CD14-positive monocyte (primary cell): ENCODE data around the gene FUNDC1. TPM values are rescaled to one million over a fixed set of nuclear protein-coding genes. Genes with fewer than 3 reads are reported as not detected.

Experiments used
- DNase-seq, 3 donors: peaks; one replicate each; pipeline ENCODE4 v3.0.0-alpha.2; 2011 to 2022
- H2AFZ ChIP-seq: 2 replicates; pipeline ENCODE4 v1.6.0; 2012; ENCODE audit warnings: mild to moderate bottlenecking, low read depth, low read length, inconsistent platforms; ENCODE audit not compliant: insufficient read depth, poor library complexity, severe bottlenecking
- H3K27ac ChIP-seq, 2 donors: 1 replicate in 1 of 2; 2 replicates in 1 of 2; pipeline ENCODE4 v1.5.1; 2012 to 2013; ENCODE audit warnings: low read length in 2 of 2, control low read depth in 1 of 2, inconsistent platforms in 1 of 2, low read depth in 1 of 2, mild to moderate bottlenecking in 1 of 2
- H3K27me3 ChIP-seq, 2 donors: one replicate each; pipeline versions ENCODE4 v1.6.0 to v1.6.1; 2011 to 2013; ENCODE audit warnings: low read length in 2 of 2; ENCODE audit not compliant: control insufficient read depth in 2 of 2, insufficient read depth in 2 of 2
- H3K36me3 ChIP-seq, 2 donors: replicated peaks in 1 of 2; 1 replicate in 1 of 2; 2 replicates in 1 of 2; pipeline versions ENCODE4 v1.5.1 to v1.6.1; 2012 to 2013; ENCODE audit warnings: low read length in 2 of 2, control low read depth in 1 of 2, inconsistent platforms in 1 of 2, mild to moderate bottlenecking in 1 of 2; ENCODE audit not compliant: insufficient read depth in 2 of 2, control insufficient read depth in 1 of 2
- H3K4me1 ChIP-seq, 2 donors: 1 replicate in 1 of 2; 2 replicates in 1 of 2; pipeline versions ENCODE4 v1.5.1 to v1.6.1; 2012 to 2013; ENCODE audit warnings: low read length in 2 of 2, control low read depth in 1 of 2, inconsistent platforms in 1 of 2, mild to moderate bottlenecking in 1 of 2, moderate library complexity in 1 of 2; ENCODE audit not compliant: insufficient read depth in 2 of 2, control insufficient read depth in 1 of 2
- H3K4me2 ChIP-seq: replicated peaks from 2 replicates; pipeline ENCODE3; 2012; ENCODE audit warnings: low read length, moderate library complexity, mild to moderate bottlenecking; ENCODE audit not compliant: poor library complexity, severe bottlenecking; ENCODE audit errors: extremely low read depth
- H3K4me3 ChIP-seq, 3 experiments: fragments of 200-600 bp in 1 of 3; sonication (generic) in 1 of 3; replicated peaks in 1 of 3; 1 replicate in 2 of 3; 2 replicates in 1 of 3; pipeline ENCODE4 v1.5.1; 2011 to 2013; ENCODE audit warnings: low read length in 3 of 3, mild to moderate bottlenecking in 3 of 3, control low read depth in 2 of 3, low read depth in 2 of 3, inconsistent platforms in 1 of 3, moderate library complexity in 1 of 3
- H3K79me2 ChIP-seq: 2 replicates; pipeline ENCODE4 v1.6.0; 2012; ENCODE audit warnings: mild to moderate bottlenecking, control low read depth, inconsistent platforms, low read length, moderate library complexity; ENCODE audit not compliant: insufficient read depth
- H3K9ac ChIP-seq: 2 replicates; pipeline ENCODE4 v1.6.0; 2017; ENCODE audit warnings: low read length, mild to moderate bottlenecking; ENCODE audit not compliant: insufficient read depth, poor library complexity, severe bottlenecking
- H3K9me3 ChIP-seq, 2 donors: replicated peaks in 1 of 2; 1 replicate in 1 of 2; 2 replicates in 1 of 2; pipeline versions ENCODE4 v1.5.1 to v1.6.1; 2012 to 2013; ENCODE audit warnings: low read length in 2 of 2, control low read depth in 1 of 2; ENCODE audit not compliant: control insufficient read depth in 1 of 2, insufficient read depth in 1 of 2
- H4K20me1 ChIP-seq: 2 replicates; pipeline ENCODE4 v1.6.0; 2012; ENCODE audit warnings: mild to moderate bottlenecking, low read length, control low read depth, moderate library complexity; ENCODE audit not compliant: insufficient read depth
- H3K27ac Mint-ChIP-seq, 7 donors: one replicate each; pipeline ENCODE4 v1.8.0; 2020; ENCODE audit warnings: mild to moderate bottlenecking in 7 of 7, mixed read lengths in 7 of 7, moderate library complexity in 6 of 7, inconsistent platforms in 2 of 7
- H3K27me3 Mint-ChIP-seq, 3 donors: one replicate each; pipeline ENCODE4 v1.8.0; 2021 to 2022; ENCODE audit warnings: low read depth in 3 of 3, mild to moderate bottlenecking in 3 of 3, mixed read lengths in 3 of 3, moderate library complexity in 3 of 3, inconsistent platforms in 1 of 3
- H3K36me3 Mint-ChIP-seq, 2 donors: one replicate each; pipeline ENCODE4 v1.8.0; 2020; ENCODE audit warnings: mixed read lengths in 2 of 2, inconsistent platforms in 1 of 2, mild to moderate bottlenecking in 1 of 2
- H3K4me1 Mint-ChIP-seq: one replicate; pipeline ENCODE4 v1.8.0; 2020; ENCODE audit warnings: mild to moderate bottlenecking, mixed read lengths
- H3K4me3 Mint-ChIP-seq, 2 donors: one replicate each; pipeline ENCODE4 v1.8.0; 2020; ENCODE audit warnings: mild to moderate bottlenecking in 2 of 2, mixed read lengths in 2 of 2, moderate library complexity in 1 of 2
- H3K9me3 Mint-ChIP-seq, 7 donors: one replicate each; pipeline ENCODE4 v1.8.0; 2020 to 2022; ENCODE audit warnings: mixed read lengths in 7 of 7, mild to moderate bottlenecking in 6 of 7, moderate library complexity in 6 of 7, inconsistent platforms in 2 of 7
- CTCF ChIP-seq: fragments of 200-600 bp; IDR thresholded peaks from one replicate; pipeline ENCODE4 v1.8.0; 2022; ENCODE audit warnings: antibody characterized with exemption, mild to moderate bottlenecking
- WGBS: methylation state at CpG from one replicate; pipeline ENCODE4 v1.1.5; 2013; ENCODE audit warnings: missing lambda C conversion rate; ENCODE audit not compliant: insufficient coverage; 5-methylcytosine and 5-hydroxymethylcytosine counted together
- intact Hi-C, 2 donors: fragments of 100-400 bp; cut with micrococcal nuclease; formaldehyde crosslinking; loops; one replicate each; pipeline versions ENCODE4 v1.15.0 to v1.15.1; 2023
- polyA plus RNA-seq, 3 donors: library from polyadenylated mRNA; depleted of rRNA in 1 of 3; unstranded in 2 of 3; stranded (reverse) in 1 of 3; fragments of 300-500 nt in 2 of 3; fragments of >200 nt in 1 of 3; fragmentation: Illumina TruSeq in 2 of 3; gene quantifications; 1 replicate in 2 of 3; 2 replicates in 1 of 3; pipeline ENCODE4 v1.2.3, GENCODE V29; 2012 to 2021

The FUNDC1 gene
- polyA plus RNA-seq, 3 donors: 3.5 to 10.2 (median 8.5) TPM

- intact Hi-C loops: no loop called here
- no peak for DNase-seq
- H3K27ac Mint-ChIP-seq: peak overlapping the region in 1 of 7 donors; percentile 31
- H3K4me2 ChIP-seq: no peak overlapping the region
- no peak overlapping the region for H2AFZ ChIP-seq
- H3K9ac ChIP-seq: no peak overlapping the region
- no peaks in the 10 kb centered on the region for H3K9me3 ChIP-seq
- no CpG with 5 or more reads among the region's 6 CpGs for WGBS
- H3K9me3 Mint-ChIP-seq: no peaks in the 10 kb centered on the region
- H3K4me1 ChIP-seq: peaks cover 14 to 26% of the 10 kb centered on the region in 2 donors
- peaks cover 27% of the 10 kb centered on the region for H3K4me1 Mint-ChIP-seq
- H4K20me1 ChIP-seq: no peaks in the 10 kb centered on the region
- TF ChIP-seq CTCF: no peak
- no peak overlapping the region for H3K27ac ChIP-seq
- peaks cover 0 to 3% of the 10 kb centered on the region in 2 donors for H3K27me3 ChIP-seq
- no peaks in the 10 kb centered on the region for H3K36me3 ChIP-seq
- H3K79me2 ChIP-seq: peaks cover 4% of the 10 kb centered on the region
- H3K4me3 ChIP-seq: no peak overlapping the region
- H3K36me3 Mint-ChIP-seq: no peaks in the 10 kb centered on the region
- H3K27me3 Mint-ChIP-seq: peaks cover 0 to 9% (median 0%) of the 10 kb centered on the region in 3 donors
- no peak overlapping the region for H3K4me3 Mint-ChIP-seq
These were observed 1.4 kb upstream of the FUNDC1 start for GRCh38 chrX:44544036-44544435.

GRCh38 chrX:44536198-44536597 is 6.5 kb downstream of the FUNDC1 start:
- intact Hi-C loops: no loop called here
- H3K36me3 Mint-ChIP-seq: peaks cover 0 to 21% of the 10 kb centered on the region in 2 donors
- peak in 2 of 3 donors; percentile 10 to 21 for DNase-seq

More at GRCh38 chrX:44536198-44536597, 6.5 kb downstream of the FUNDC1 start:
- Histone ChIP-seq H3K4me2 (peak overlapping the region; percentile 56), H3K27ac (peak overlapping the region in 1 of 2 donors; percentile 26), H3K79me2 (no peaks in the 10 kb centered on the region), H3K9ac (no peak overlapping the region), H3K9me3 (no peaks in the 10 kb centered on the region), H3K36me3 (no peaks in the 10 kb centered on the region), H3K4me3 (peak overlapping the region in 1 of 3 experiments; percentile 40), H3K4me1 (peaks cover 7 to 14% of the 10 kb centered on the region in 2 donors), H4K20me1 (no peaks in the 10 kb centered on the region), H3K27me3 (no peaks in the 10 kb centered on the region), H2AFZ (no peak overlapping the region)
- Mint-ChIP-seq H3K27ac (peak overlapping the region in 4 of 7 donors; percentile 33 to 78 (median 48)), H3K4me1 (peaks cover 17% of the 10 kb centered on the region), H3K9me3 (peaks cover 0 to 3% (median 0%) of the 10 kb centered on the region in 7 donors), H3K4me3 (peak overlapping the region; percentile 20 to 55), H3K27me3 (peaks cover 0 to 3% (median 0%) of the 10 kb centered on the region in 3 donors)
- no CpG with 5 or more reads among the region's 6 CpGs for WGBS
- TF ChIP-seq CTCF: no peak
